GM21447 (cell line): ENCODE measurements around the gene RBMS3.

Source experiments
- ATAC-seq: cut with Tn5 transposase; IDR thresholded peaks from one replicate; pipeline ENCODE4 v1.9.1; 2021; ENCODE audit not compliant: unreplicated experiment

RBMS3 gene

GRCh38 chr3:29559741-29560465 is 279.0 kb downstream of the RBMS3 start:
- no peak for ATAC-seq

GRCh38 chr3:29561651-29562149 is 280.8 kb downstream of the RBMS3 start:
- no peak for ATAC-seq

- no peak for ATAC-seq
These were observed 284.4 kb downstream of the RBMS3 start for GRCh38 chr3:29565236-29565635.

- ATAC-seq = no peak
These were observed 286.6 kb downstream of the RBMS3 start for GRCh38 chr3:29567501-29567900.

GRCh38 chr3:29568355-29568754 is 287.5 kb downstream of the RBMS3 start:
- no peak for ATAC-seq

- ATAC-seq = no peak
These were observed 295.3 kb downstream of the RBMS3 start for GRCh38 chr3:29576181-29576580.

GRCh38 chr3:29576675-29577074 is 295.8 kb downstream of the RBMS3 start:
- ATAC-seq = no peak

- no peak for ATAC-seq
These were observed 296.4 kb downstream of the RBMS3 start for GRCh38 chr3:29577250-29577649.

GRCh38 chr3:29581311-29581710 is 300.4 kb downstream of the RBMS3 start:
- no peak for ATAC-seq

- no peak for ATAC-seq
These were observed 301.4 kb downstream of the RBMS3 start for GRCh38 chr3:29582273-29582672.

- no peak for ATAC-seq
These were observed 303.0 kb downstream of the RBMS3 start for GRCh38 chr3:29583861-29584260.

GRCh38 chr3:29585368-29585767 is 304.5 kb downstream of the RBMS3 start:
- no peak for ATAC-seq

GRCh38 chr3:29587340-29587739 is 306.5 kb downstream of the RBMS3 start:
- no peak for ATAC-seq

GRCh38 chr3:29590012-29590411 is 309.1 kb downstream of the RBMS3 start:
- no peak for ATAC-seq

- no peak for ATAC-seq
These were observed 309.6 kb downstream of the RBMS3 start for GRCh38 chr3:29590461-29590860.

- no peak for ATAC-seq
These were observed 310.7 kb downstream of the RBMS3 start for GRCh38 chr3:29591579-29591978.

GRCh38 chr3:29593802-29594201 is 312.9 kb downstream of the RBMS3 start:
- no peak for ATAC-seq

- ATAC-seq = no peak
These were observed 313.4 kb downstream of the RBMS3 start for GRCh38 chr3:29594261-29594660.

- ATAC-seq = no peak
These were observed 316.6 kb downstream of the RBMS3 start for GRCh38 chr3:29597376-29598008.

GRCh38 chr3:29601861-29602585 is 321.2 kb downstream of the RBMS3 start:
- no peak for ATAC-seq

GRCh38 chr3:29605845-29606244 is 325.0 kb downstream of the RBMS3 start:
- ATAC-seq = no peak

- no peak for ATAC-seq
These were observed 325.5 kb downstream of the RBMS3 start for GRCh38 chr3:29606416-29606815.
